ENCODE measurements around the gene IQSEC1. TPM values are rescaled to one million over a fixed set of nuclear protein-coding genes. Genes with fewer than 3 reads are reported as not detected.

The IQSEC1 gene
- total and polyA plus RNA-seq, 10 of the 15 experiments (the other 5 are each of a cell fraction or from before 2014, with no cell fraction given): 0.92 to 55.2 (median 8.5) TPM

GRCh38 chr3:12986986-12987385 lies 86.2 kb downstream of the IQSEC1 start:
- intact Hi-C loops (cut with micrococcal nuclease; ENCODE audit: unreplicated experiment): loop anchor here (10.0 kb wide), 1 partner anchor 122 kb away; no protein-coding TSS in a partner anchor
- POLR2A ChIA-PET: interaction anchor here (1.3 kb wide), 1 partner anchor 12 kb away, joined by 3 read pairs; no protein-coding TSS in a partner anchor
- FAIRE-seq: no peak
- peaks cover 38% of the 10 kb centered on the region for H3K79me2 ChIP-seq (ENCODE audit: control insufficient read depth, insufficient read depth, low read length)
- no peak for TF ChIP-seq FOXM1 (IDR thresholded peaks at IDR 0.05; ENCODE audit: low read depth, low read length)
- TF ChIP-seq WRNIP1 (IDR thresholded peaks at IDR 0.05; ENCODE audit: borderline replicate concordance, low read depth, low read length): no peak
- no peak for TF ChIP-seq ZNF687 (IDR thresholded peaks at IDR 0.05)
- no peak for TF ChIP-seq YBX1 (IDR thresholded peaks at IDR 0.05)
- TF ChIP-seq TBL1XR1 (IDR thresholded peaks at IDR 0.05; ENCODE audit: low read depth, low read length): no peak
- TF ChIP-seq NR2F1 (conservative IDR thresholded peaks at IDR 0.05): no peak
- no peak for TF ChIP-seq USF2 (IDR thresholded peaks at IDR 0.05; ENCODE audit: borderline replicate concordance, low read depth, low read length)
- TF ChIP-seq ZBED1 (IDR thresholded peaks at IDR 0.05; ENCODE audit: borderline replicate concordance): no peak
- no peak for TF ChIP-seq NFXL1 (IDR thresholded peaks at IDR 0.05; ENCODE audit: borderline replicate concordance)
- TF ChIP-seq ATF7 (IDR thresholded peaks at IDR 0.05; ENCODE audit: low read depth): no peak
- TF ChIP-seq BCL11A (IDR thresholded peaks at IDR 0.05; ENCODE audit: low read depth, low read length): no peak
- no peak for TF ChIP-seq CBFB (IDR thresholded peaks at IDR 0.05; ENCODE audit: low read depth)
- TF ChIP-seq ZNF24 (IDR thresholded peaks at IDR 0.05): no peak
- TF ChIP-seq FOXK2 (IDR thresholded peaks at IDR 0.05): no peak
- TF ChIP-seq STAT1 (conservative IDR thresholded peaks at IDR 0.05): no peak
- TF ChIP-seq CHD1 (IDR thresholded peaks at IDR 0.05; ENCODE audit: low read depth, low read length): no peak
- TF ChIP-seq GABPA (IDR thresholded peaks at IDR 0.05; ENCODE audit: low read depth): no peak
- no peak for TF ChIP-seq MEF2B (IDR thresholded peaks at IDR 0.05; ENCODE audit: partially characterized antibody, poor library complexity, severe bottlenecking)
- DNase-seq (ENCODE audit: low read depth, low spot score): no peak
- H3K4me2 ChIP-seq (ENCODE audit: control insufficient read depth, insufficient read depth): no peak overlapping the region
- peaks cover 28% of the 10 kb centered on the region for H3K4me1 ChIP-seq (ENCODE audit: control insufficient read depth, insufficient read depth, low read length)
- SMC1A ChIA-PET (ENCODE audit: uncharacterized antibody, unreplicated experiment): interaction anchor here (1.1 to 2.0 kb wide), 2 partner anchors 9 to 19 kb away, joined by 3 to 5 read pairs; no protein-coding TSS in a partner anchor
- H3K9me3 ChIP-seq (replicated peaks; ENCODE audit: control insufficient read depth, insufficient read depth, low read length): peaks cover 2% of the 10 kb centered on the region; the same call in 1 of the 3 replicates
- BruUV-seq (replicated peaks): no TSS peak
- H4K20me1 ChIP-seq (ENCODE audit: control insufficient read depth, insufficient read depth): peaks cover 3% of the 10 kb centered on the region
- CTCF ChIA-PET: interaction anchor here (1.9 to 6.6 kb wide), 2 partner anchors 8 to 54 kb away, joined by 5 to 44 read pairs; no protein-coding TSS in a partner anchor
- no peaks in the 10 kb centered on the region for H3K27me3 ChIP-seq (replicated peaks in 1 of 2; ENCODE audit: control insufficient read depth in 2 of 2, insufficient read depth in 2 of 2, low read length in 1 of 2)
- peaks cover 2 to 4% of the 10 kb centered on the region in 2 experiments; a peak in 2 of 4 replicates for H3K36me3 ChIP-seq (ENCODE audit: control insufficient read depth in 2 of 2, insufficient read depth in 2 of 2, low read length in 1 of 2)
- no peak for ATAC-seq
- H3K9ac ChIP-seq (ENCODE audit: control insufficient read depth, insufficient read depth, low read length): no peak overlapping the region
- H2AFZ ChIP-seq (ENCODE audit: control insufficient read depth, low read depth, low read length): no peak overlapping the region
- in situ Hi-C loops (cut with MboI): no loop called here
- WGBS (ENCODE audit: insufficient coverage, insufficient replicate concordance, low lambda C conversion rate, missing lambda C conversion rate): 89% methylated on average over 15 of the region's 15 CpGs
- no peak overlapping the region for H3K27ac ChIP-seq (ENCODE audit: control insufficient read depth, insufficient read depth)
- H3K4me3 ChIP-seq: no peak overlapping the region
- RAD21 ChIA-PET (ENCODE audit: unreplicated experiment): interaction anchor here (1.3 to 1.7 kb wide), 2 partner anchors 8 to 105 kb away, joined by 3 to 4 read pairs; no protein-coding TSS in a partner anchor

Measured in GM12878 (cell line).